D721Med (cell line): ENCODE data around the gene SDR39U1.
A peak's percentile ranks its signal among the peaks of the same experiment; 100 is the strongest.

Experiments
- DNase-seq: peaks from one replicate; pipeline ENCODE4 v3.0.0; 2011; ENCODE audit warnings: low spot score; ENCODE audit not compliant: insufficient read length
- FAIRE-seq: peaks from 2 replicates; lab custom pipeline; 2011; peaks lifted over from hg19 to GRCh38; lab: Jason Lieb, UNC
- CTCF ChIP-seq: IDR thresholded peaks from 2 replicates; pipeline ENCODE4 v1.5.1; 2012; ENCODE audit warnings: mild to moderate bottlenecking, control low read depth; ENCODE audit not compliant: insufficient read depth; ENCODE audit errors: missing control alignments

SDR39U1 gene

DNA sequence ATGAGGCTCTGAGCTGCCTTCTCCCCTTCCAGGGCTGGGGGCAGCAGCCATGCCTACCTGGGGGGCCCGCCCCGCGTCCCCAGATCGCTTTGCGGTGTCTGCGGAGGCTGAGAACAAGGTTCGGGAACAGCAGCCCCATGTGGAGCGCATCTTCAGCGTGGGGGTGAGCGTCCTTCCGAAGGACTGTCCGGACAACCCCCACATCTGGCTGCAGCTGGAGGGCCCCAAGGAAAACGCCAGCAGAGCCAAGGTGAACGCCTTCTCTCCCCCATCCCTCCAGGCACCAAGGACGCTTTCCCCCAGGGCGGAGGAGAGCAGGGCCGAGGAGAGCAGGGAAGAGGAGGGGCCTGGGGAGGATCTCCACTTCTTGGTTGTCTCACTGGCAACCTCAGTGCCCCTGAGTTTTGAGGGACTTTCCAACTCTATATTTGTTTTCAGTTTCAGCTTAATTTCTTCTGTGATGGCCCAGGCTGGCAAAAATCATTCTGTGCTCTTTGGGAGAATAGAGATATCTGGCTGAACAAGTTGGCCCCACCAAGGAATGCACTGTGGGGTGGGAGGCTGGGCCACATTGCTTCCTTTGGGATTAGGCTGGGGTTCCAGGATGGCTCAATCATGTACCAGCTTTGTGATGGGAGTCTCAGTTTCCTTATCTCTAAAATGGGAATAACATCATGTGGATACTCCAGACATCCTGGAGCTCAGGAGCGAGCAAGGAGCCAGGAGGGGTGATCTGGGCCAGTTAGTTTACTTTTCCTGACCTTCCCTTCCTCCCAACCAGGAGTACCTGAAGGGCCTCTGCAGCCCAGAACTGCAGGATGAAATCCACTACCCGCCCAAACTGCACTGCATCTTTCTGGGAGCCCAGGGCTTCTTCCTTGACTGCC, 11.7 kb downstream of the SDR39U1 start:
- TF ChIP-seq CTCF, result no peak
- FAIRE-seq, result no peak
- DNase-seq, result no peak

GRCh38 chr14:24430143-24430681, 12.4 kb downstream of the SDR39U1 start:
- no peak for TF ChIP-seq CTCF
- FAIRE-seq (no peak), DNase-seq (peak; percentile 61)

DNA sequence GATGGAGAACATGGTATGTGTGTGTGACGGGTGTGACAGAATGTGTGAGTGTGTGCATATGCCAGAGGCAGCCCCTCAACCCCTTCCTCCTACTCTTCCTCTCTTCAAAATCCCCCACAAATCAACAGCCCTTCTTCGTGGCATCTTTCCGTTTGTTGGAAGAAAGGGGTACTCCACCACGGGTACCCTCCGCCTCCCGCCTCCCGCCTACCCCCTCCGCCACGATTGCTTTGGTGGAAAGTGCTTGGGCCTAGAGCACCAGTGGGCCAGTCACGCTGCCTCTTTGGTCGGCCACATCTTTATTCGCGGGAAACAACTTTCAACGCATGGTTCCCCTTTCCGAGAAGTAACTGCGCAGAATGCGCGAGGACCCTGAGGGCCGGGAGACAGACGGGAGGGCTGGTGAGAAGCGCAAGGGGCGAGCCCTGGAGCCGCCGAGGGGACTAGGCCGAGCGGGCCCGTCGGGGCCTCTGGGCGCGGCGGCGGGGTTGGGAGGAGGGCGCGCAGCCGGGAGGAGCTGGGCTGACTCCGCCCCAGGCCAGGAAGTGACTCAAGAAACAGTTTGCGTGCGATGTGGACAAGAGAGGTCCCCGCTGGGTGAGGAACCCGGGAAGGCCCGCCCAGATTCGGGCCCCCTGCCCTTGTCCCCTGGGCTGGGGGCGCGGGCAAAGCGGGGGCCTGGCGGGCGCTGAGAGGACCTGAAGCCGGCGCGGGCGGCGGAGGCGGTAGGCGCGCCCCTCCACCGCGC, 13.0 kb downstream of the SDR39U1 start, which contains the start of the genes CBLN3 and KHNYN:
Gene CBLN3, minus strand, starts transcription at position 274 of the 748 bp plus-strand sequence. CDS start 614 bp downstream, outside the sequence.
Gene KHNYN, plus strand, starts transcription at position 560 of the 748 bp plus-strand sequence. CDS start 777 bp downstream, outside the sequence.
- DNase-seq (peak; percentile 96), FAIRE-seq (no peak)
- TF ChIP-seq CTCF, result no peak

DNA sequence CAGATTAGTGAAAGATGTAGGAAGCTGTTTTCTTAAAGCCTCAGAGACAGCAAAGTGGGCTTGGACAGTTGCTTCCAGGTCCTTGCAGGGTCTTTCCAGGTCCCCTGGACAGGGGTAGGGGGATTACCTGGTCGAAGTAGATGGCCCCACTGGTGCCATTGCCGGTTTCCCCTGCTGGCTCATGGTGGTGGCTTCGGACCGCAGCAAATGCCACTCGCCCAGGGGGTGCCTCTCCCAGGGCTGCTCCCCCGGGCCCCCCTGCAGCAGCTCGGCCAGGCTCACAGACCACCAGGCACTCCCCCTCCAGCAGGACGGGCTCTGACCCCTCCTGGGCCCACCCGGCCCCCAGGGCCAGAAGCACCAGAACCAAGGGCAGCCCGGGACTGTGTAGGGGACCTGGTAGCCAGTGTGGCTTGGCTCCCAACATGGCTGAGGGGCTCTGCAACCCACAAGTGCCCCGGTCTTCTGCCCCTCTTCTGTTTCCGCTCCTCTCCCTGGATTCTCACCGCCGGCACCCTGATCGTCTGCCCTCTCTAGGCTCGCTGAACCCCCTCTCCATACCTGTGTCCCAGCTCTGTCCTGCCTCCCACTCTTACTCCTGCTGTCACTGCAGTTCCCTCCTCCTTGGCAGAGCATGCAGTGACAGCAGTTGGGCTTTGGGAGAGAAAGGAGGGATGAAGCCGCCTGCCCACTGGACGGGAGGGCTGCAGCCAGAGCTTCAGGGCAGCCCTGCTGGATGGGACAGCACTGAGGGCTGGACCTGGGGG, 13.8 kb downstream of the SDR39U1 start:
- TF ChIP-seq CTCF, result no peak
- DNase-seq (no peak), FAIRE-seq (no peak)

DNA sequence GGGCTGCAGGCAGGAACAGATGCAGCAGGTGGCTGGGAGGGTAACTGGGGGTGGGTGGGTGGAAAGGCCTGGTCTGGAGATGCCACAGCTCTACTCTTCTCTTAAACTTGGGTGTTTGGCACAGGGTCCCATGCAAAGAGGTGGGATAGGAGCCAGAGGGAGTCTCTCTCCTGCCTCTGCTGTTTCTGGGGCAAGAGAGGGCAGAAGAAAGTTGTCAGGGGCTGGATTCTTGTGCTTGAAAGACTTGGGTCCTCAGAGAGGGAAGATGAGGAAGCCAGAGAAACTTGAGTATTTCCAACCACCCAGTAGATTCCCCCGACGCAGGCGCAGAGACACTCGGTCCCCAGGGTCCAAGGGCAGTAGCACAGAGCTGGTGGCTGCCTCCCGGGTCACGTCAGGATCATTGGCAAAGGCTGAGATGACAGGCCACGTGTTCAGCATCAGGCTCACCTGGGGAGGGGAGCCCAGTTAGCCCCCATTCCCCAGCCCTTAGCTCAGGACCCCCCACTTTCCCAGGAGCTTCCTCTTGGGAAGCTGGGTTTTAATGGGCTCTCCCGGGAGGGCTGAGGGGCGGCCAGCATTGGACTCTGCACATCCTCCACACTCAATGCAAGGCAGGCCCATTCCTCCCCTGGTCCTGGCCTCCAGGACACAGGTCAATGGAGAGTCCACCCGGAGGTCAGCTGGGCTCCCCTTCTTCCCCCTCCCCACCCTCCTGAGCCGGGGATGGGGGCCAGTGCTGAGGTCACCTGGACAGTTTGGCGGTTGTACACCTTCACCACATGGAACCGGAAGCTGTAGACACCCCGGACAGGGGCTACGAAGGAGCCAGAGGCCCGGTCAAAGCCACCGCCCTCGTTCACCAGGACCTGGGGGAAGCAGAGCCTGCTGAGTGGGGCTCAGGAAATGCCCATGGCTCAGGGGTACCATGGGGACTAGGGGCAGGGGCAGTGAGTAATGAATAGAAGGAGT, 14.8 kb downstream of the SDR39U1 start:
- DNase-seq (no peak), FAIRE-seq (no peak)
- no peak for TF ChIP-seq CTCF
